Ureter (tissue), 1 donor: ENCODE data around the gene CCR4. TPM values are rescaled to one million over a fixed set of nuclear protein-coding genes. Genes with fewer than 3 reads are reported as not detected.
"Not testable (repeated sequence)": the region's sequence is repeated elsewhere in the genome, so short reads cannot be mapped to it uniquely, and the experiment has no call there.

ENCODE experiments used
- DNase-seq: peaks from one replicate; pipeline ENCODE4 v3.0.0-alpha.2; 2020; ENCODE audit warnings: low spot score
- total RNA-seq: library from RNA; stranded (reverse); gene quantifications from one replicate; pipeline ENCODE4 v1.2.4, GENCODE V29; 2023
- donor health status: DM: yes; HTN: yes; CAD: no.

CCR4 gene
- 0.23 TPM for total RNA-seq

DNA sequence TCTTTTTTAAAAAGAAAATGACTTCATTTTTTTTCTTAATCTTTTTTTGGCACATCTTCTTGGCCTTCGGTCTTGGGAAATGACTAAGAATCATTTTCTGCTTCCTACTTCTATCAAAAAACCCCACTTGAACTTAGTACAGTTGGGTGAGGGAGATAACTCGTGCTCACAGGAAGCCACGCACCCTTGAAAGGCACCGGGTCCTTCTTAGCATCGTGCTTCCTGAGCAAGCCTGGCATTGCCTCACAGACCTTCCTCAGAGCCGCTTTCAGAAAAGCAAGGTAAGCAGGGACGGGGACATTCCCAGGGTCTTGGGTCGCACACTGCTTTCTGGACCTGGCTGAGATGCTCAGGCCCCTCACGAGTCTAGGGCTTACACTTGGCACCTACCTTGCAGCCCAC is at the start of gene CCR4:
Gene CCR4, plus strand, starts transcription at position 235 of the 402 bp plus-strand sequence. CDS start 1,779 bp downstream, outside the sequence.
- DNase-seq = no peak

DNA sequence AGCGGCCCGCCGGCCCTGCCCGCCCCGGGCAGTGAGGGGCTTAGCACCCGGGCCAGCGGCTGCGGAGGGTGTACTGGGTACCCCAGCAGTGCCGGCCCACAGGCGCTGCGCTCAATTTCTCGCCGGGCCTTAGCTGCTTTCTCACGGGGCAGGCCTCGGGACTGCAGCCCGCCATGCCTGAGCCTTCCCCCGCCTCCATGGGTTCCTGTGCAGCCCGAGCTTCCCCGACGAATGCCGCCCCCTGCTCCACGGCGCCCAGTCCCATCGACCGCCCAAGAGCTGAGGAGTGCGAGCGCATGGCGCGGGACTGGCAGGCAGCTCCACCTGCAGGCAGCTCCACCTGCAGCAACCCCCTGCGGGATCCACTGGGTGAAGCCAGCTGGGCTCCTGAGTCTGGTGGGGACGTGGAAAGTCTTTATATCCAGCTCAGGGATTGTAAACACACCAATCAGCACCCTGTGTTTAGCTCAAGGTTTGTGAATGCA is 48.5 kb upstream of the CCR4 start:
- not testable (repeated sequence) for DNase-seq

DNA sequence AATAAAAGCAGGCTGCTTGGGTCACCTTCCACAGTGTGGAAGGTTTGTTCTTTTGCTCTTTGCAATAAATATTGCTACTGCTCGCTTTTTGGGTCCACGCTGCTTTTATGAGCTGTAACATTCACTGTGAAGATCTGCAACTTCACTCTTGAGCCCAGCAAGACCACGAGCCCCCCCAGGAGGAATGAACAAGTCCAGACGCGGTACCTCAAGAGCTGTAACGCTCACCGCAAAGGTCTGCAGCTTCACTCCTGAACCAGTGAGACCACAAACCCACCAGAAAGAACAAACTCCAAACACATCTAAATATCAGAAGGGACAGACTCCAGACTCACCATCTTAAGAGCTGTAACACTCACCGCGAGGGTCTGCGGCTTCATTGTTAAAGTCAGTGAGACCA is 47.5 kb upstream of the CCR4 start:
- DNase-seq = no peak

- DNase-seq = no peak
Measured at GRCh38 chr3:32909999-32910398, 41.4 kb upstream of the CCR4 start.

DNA sequence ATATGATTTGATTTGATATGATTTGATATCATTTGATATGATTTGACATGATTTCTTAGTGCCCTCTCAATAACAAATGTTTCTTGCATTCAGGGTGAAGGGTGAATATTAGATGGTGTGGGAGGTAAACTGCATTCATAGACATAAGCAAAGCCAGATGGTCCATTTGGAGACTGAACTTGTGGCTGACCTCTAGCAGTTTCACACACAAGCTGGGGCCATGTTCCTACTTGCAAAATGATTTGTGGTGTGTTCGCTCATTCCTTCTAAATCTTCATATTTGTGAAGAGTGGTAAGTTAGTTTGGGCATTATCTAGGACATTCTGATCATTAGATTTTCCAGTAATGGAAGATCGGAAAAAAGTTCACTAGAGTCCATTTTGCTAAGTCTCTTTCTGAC is 40.5 kb upstream of the CCR4 start:
- DNase-seq = no peak

DNA sequence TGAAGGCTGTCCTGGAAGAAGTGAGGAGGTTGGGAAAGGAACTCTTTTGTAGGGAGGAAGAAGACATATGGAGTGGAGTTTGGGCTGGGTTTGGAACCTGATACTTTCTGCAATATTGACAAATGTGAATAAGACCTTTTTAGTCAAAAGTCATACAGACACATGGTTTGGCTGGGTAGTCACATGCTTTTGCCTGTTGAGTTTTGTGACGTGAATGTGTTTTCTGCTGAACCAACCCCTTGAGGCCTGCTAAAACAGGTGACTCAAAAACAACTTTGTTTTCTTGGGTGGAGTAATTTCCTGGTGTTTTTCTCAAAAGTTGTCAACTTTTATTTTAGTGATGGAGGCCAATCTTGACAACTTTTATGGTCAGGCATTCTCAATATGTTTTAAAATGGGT is 39.4 kb upstream of the CCR4 start:
- DNase-seq = no peak

DNA sequence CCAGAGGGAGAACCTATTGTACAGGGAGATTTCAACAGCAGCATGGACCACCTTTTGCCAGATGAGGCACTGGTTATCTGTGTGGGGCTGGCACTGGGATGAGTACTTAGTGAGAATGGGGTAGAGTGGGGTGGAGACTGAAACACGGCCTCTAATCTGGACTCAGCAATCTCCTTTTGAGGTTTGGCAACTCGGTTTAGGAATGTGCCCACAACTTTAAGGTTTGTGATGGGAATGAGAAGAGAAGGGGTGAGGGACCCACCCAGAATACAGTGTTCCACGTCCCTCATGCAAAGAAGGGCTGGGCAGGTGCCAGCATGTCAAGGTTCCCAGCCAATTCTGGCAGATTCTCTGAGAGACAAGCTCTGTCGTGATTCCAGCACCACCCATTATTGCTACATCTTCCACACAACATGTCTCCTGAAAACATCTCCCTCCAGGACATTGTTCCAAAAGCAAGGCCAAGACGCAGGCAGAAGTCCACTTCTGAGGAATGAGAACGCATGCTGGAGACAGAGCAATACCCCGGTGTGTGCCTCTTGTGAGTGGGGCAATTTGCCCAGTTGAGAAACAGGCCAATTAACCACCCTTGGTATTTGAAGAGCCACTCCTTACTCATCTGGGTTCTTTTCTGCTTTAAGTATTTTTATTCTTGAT is 37.5 kb upstream of the CCR4 start:
- DNase-seq = peak; percentile 54

DNA sequence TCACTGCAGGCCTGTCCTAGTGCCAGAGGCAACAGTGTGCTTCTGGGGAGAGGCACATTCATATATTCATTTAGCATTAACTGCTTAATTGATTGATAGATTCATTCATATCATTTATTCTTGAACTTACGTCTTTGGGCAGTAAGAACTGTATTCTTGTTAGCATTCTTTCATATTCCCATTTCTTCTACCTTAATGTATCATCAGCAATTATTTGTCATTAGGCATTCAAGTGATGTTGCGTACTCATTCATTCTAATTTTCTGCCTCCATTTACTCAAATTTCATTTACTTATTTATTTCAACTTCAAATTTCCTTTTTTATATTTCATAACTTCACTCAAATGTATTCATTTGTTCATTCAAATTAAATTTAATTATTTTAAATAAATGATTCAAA is 31.5 kb upstream of the CCR4 start:
- DNase-seq = no peak

DNA sequence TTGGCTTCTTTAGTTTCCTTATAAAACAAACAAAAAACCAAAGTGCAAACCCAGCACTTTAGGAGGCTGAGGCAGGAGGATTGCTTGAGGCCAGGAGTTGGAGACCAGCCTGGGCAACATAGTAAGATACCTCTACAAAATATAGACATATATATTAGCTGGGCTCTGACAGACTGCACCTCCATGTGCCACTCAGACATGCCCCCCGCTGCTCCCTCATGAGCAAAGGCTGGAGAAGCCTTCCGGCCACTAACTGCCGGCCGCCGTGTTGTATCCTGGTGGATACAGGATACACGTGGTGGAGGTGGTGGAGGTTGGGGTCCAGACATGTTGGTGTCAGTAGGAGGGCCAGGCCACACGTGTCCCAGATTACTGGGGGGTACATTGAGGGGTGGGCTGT is 29.4 kb upstream of the CCR4 start:
- DNase-seq = no peak

DNA sequence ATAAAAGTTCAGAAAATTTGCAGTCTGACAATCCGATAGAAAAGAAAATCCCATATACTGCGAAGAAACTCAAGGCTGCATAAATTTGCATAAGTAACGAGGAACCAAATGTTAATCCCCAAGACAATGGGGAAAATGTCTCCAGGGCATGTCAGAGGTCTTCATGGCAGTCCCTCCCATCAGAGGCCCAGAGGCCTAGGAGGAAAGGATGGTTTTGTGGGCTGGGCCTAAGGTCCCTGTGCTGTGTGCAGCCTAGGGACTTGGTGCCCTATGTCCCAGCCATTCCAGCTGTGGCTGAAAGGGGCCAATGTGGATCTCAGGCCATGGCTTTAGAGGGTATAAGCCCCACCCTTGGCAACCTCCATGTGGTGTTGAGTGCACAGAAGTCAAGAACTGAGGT is 21.3 kb upstream of the CCR4 start:
- no peak for DNase-seq

DNA sequence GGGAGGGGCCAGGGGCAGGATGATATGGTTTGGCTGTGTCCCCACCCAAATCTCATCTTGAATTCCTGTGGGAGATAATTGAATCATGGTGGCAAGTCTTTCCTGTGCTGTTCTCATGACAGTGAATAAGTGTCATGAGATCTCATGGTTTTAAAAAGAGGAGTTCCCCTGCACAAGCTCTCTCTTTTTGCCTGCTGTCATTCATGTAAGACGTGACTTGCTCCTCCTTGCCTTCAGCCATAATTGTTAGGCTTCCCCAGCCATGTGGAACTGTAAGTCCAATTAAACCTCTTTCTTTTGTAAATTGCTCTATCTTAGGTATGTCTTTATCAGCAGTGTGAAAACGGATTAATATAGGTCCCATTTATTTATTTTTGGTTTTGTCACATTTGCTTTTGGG is 20.2 kb upstream of the CCR4 start:
- not testable (repeated sequence) for DNase-seq

GRCh38 chr3:32934150-32934742 is 17.2 kb upstream of the CCR4 start:
- DNase-seq = no peak

- DNase-seq = no peak
Measured at GRCh38 chr3:32937331-32937730, 14.1 kb upstream of the CCR4 start.

DNA sequence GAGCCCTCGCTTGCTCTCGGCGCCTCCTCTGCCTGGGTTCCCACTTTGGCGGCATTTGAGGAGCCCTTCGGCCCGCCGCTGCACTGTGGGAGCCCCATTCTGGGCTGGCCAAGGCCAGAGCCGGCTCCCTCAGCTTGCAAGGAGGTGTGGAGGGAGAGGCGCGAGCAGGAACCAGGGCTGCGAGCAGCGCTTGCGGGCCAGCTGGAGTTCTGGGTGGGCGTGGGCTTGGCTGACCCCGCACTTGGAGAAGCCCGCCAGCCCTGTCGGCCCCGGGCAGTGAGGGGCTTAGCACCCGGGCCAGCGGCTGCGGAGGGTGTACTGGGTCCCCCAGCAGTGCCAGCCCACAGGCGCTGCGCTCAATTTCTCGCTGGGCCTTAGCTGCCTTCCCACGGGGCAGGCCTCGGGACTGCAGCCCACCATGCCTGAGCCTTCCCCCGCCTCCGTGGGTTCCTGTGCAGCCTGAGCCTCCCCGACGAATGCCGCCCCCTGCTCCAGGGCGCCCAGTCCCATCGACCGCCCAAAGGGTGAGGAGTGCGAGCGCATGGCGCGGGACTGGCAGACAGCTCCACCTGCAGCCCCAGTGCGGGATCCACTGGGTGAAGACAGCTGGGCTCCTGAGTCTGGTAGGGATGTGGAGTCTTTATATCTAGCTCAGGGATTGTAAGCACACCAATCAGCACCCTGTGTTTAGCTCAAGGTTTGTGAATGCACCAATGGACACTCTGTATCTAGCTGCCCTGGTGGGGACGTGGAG is 11.7 kb upstream of the CCR4 start:
- not testable (repeated sequence) for DNase-seq

GRCh38 chr3:32940726-32941125 is 10.7 kb upstream of the CCR4 start:
- DNase-seq = no peak

- DNase-seq = no peak
Measured at GRCh38 chr3:32945136-32945535, 6.3 kb upstream of the CCR4 start.

DNA sequence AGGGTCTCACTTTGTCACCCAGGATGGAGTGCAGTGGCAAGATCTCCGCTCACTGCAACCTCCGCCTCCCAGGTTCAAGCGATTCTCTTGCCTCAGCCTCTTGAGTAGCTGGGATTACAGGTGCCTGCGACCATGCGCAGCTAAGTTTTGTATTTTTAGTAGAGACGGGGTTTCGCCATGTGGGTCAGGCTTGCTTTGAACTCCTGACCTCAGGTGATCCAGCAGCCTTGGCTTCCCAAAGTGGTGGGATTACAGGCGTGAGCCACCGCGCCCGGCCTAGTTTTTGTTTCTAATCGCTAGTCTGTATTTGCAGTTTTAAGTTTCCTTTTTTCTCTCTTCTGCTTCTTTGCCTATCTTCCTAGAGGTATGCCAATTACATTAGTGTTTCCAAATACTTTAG is 5.8 kb upstream of the CCR4 start:
- not testable (repeated sequence) for DNase-seq

- no peak for DNase-seq
Measured at GRCh38 chr3:32946973-32947788, 4.3 kb upstream of the CCR4 start.

GRCh38 chr3:32947789-32948238 is 3.6 kb upstream of the CCR4 start:
- peak; percentile 83 for DNase-seq

- DNase-seq = no peak
Measured at GRCh38 chr3:32948625-32949445, 2.6 kb upstream of the CCR4 start.

DNA sequence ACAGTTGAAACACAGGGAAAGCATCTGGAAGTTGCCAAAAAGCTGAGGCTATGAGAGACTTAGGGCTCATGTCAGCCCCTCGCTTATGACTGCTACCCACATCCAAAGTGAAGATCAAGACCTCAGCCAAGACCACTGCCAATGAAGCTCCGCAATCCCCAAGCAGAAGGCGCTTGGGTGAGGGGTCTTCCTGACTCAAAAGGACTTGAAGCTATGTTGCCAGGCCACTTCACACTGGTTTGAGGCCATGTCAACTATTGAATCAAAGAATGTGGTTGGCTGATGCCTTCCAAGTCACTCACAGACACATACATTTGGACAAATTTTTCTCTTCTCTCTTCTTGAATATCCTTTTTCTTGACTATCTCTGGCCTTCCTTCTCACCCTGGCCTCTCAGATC is 928 bp upstream of the CCR4 start:
- no peak for DNase-seq
